ENCODE data around the gene PREX1. TPM values are rescaled to one million over a fixed set of nuclear protein-coding genes. Genes with fewer than 3 reads are reported as not detected.

The PREX1 gene
- total RNA-seq, 1 experiment from 2014 or later: 9.5 TPM

- no TSS peak for BruUV-seq (replicated peaks)
- ChIA-PET POLR2A (no interaction called here), CTCF (interaction anchor here (1.9 kb wide), 1 partner anchor 21 kb away, joined by 10 read pairs; no protein-coding TSS in a partner anchor)
- Histone ChIP-seq H3K36me3 (ENCODE audit: control insufficient read depth, insufficient read depth, low read length) (no peaks in the 10 kb centered on the region), H3K4me3 (ENCODE audit: low read depth, low read length) (no peak overlapping the region), H3K4me1 (no peaks in the 10 kb centered on the region), H3K9me3 (no peaks in the 10 kb centered on the region), H3K27me3 (replicated peaks; ENCODE audit: control insufficient read depth, insufficient read depth, low read length) (no peaks in the 10 kb centered on the region; the same call in 1 of the 2 replicates)
- H3K27ac Mint-ChIP-seq (ENCODE audit: unreplicated experiment): no peak overlapping the region
- DNase-seq: no peak
- H3K4me3 Mint-ChIP-seq (ENCODE audit: unreplicated experiment): no peak overlapping the region
- no peaks in the 10 kb centered on the region for H3K9me3 Mint-ChIP-seq (ENCODE audit: unreplicated experiment)
- no peaks in the 10 kb centered on the region for H3K4me1 Mint-ChIP-seq (ENCODE audit: low read depth, unreplicated experiment)
- no peaks in the 10 kb centered on the region for H3K36me3 Mint-ChIP-seq (ENCODE audit: insufficient read depth, unreplicated experiment)
- TF ChIP-seq, protein P1, sequence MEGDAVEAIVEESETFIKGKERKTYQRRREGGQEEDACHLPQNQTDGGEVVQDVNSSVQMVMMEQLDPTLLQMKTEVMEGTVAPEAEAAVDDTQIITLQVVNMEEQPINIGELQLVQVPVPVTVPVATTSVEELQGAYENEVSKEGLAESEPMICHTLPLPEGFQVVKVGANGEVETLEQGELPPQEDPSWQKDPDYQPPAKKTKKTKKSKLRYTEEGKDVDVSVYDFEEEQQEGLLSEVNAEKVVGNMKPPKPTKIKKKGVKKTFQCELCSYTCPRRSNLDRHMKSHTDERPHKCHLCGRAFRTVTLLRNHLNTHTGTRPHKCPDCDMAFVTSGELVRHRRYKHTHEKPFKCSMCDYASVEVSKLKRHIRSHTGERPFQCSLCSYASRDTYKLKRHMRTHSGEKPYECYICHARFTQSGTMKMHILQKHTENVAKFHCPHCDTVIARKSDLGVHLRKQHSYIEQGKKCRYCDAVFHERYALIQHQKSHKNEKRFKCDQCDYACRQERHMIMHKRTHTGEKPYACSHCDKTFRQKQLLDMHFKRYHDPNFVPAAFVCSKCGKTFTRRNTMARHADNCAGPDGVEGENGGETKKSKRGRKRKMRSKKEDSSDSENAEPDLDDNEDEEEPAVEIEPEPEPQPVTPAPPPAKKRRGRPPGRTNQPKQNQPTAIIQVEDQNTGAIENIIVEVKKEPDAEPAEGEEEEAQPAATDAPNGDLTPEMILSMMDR (IDR thresholded peaks at IDR 0.05; ENCODE audit: insufficient read depth in 1 of 2, low read depth in 1 of 2, low read length in 1 of 2, severe bottlenecking in 1 of 2, unreplicated experiment in 1 of 2): no peak
- intact Hi-C loops (cut with micrococcal nuclease; ENCODE audit: unreplicated experiment): no loop called here
- peaks cover 11% of the 10 kb centered on the region for H3K27me3 Mint-ChIP-seq (ENCODE audit: insufficient read depth, unreplicated experiment)
These were observed 191.5 kb downstream of the PREX1 start for GRCh38 chr20:48636301-48636700.

DNA sequence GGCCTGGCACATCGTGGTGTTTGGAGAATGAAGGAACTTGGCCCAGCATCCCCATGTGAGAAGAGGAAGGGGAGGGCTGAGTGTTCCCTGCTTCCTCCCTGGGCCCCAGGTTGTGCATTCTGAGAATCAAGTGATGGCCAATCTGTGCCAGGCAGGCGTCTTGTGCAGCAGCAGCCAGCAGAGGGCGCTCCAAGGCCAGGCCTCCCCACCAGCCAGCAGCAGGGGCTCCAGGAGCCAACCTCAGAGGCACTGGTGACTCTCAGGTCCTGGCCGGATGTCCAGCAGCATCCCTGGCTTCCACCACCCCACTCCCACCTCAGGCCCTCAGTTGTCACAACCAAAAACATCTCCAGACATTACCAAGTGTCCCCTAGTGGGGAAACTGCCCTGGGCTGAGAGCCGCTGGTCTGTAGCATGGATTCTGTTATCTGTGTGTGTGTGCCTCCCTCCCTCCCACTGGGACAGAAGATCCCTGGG lies 192.0 kb downstream of the PREX1 start:
- Histone ChIP-seq H3K4me1 (no peaks in the 10 kb centered on the region), H3K27me3 (replicated peaks; ENCODE audit: control insufficient read depth, insufficient read depth, low read length) (no peaks in the 10 kb centered on the region; the same call in 1 of the 2 replicates), H3K4me3 (ENCODE audit: low read depth, low read length) (no peak overlapping the region), H3K9me3 (no peaks in the 10 kb centered on the region), H3K36me3 (ENCODE audit: control insufficient read depth, insufficient read depth, low read length) (no peaks in the 10 kb centered on the region)
- no peak overlapping the region for H3K27ac Mint-ChIP-seq (ENCODE audit: unreplicated experiment)
- no peak overlapping the region for H3K4me3 Mint-ChIP-seq (ENCODE audit: unreplicated experiment)
- CTCF ChIA-PET: interaction anchor here (1.9 kb wide), 1 partner anchor 22 kb away, joined by 10 read pairs; no protein-coding TSS in a partner anchor
- no peaks in the 10 kb centered on the region for H3K4me1 Mint-ChIP-seq (ENCODE audit: low read depth, unreplicated experiment)
- POLR2A ChIA-PET: no interaction called here
- TF ChIP-seq, protein P1 (IDR thresholded peaks at IDR 0.05; ENCODE audit: insufficient read depth in 1 of 2, low read depth in 1 of 2, low read length in 1 of 2, severe bottlenecking in 1 of 2, unreplicated experiment in 1 of 2): peak; percentile 94 to 99
- BruUV-seq (replicated peaks): no TSS peak
- intact Hi-C loops (cut with micrococcal nuclease; ENCODE audit: unreplicated experiment): loop anchor here (1.0 kb wide), 1 partner anchor 269 kb away; no protein-coding TSS in a partner anchor
- H3K27me3 Mint-ChIP-seq (ENCODE audit: insufficient read depth, unreplicated experiment): peaks cover 11% of the 10 kb centered on the region
- no peaks in the 10 kb centered on the region for H3K36me3 Mint-ChIP-seq (ENCODE audit: insufficient read depth, unreplicated experiment)
- DNase-seq: peak; percentile 77 to 84
- H3K9me3 Mint-ChIP-seq (ENCODE audit: unreplicated experiment): no peaks in the 10 kb centered on the region

DNA sequence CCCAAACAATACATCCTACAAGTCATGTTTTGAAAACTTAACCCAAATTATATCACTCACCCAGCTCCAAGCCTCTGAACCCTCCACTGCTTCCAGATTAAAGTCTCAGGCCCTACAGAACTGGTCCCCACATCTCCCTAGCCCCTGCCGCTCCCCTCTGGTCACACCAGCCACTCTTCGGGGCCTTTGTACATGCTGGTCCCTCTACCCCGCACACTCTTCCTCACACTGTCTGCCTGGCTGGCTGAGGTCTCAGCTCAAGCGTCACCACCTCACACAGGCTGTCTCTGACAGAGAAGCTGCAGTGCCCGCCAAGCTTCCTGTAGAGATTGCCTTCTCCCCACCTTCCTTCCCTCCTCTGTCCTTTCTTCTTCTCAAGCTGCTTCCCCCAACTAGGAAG lies 192.4 kb downstream of the PREX1 start:
- no TSS peak for BruUV-seq (replicated peaks)
- ChIA-PET POLR2A (no interaction called here), CTCF (interaction anchor here (0.5 to 1.9 kb wide), 2 partner anchors 22 to 270 kb away, joined by 3 to 10 read pairs; no protein-coding TSS in a partner anchor)
- H3K36me3 ChIP-seq (ENCODE audit: control insufficient read depth, insufficient read depth, low read length): no peaks in the 10 kb centered on the region
- no peaks in the 10 kb centered on the region for H3K36me3 Mint-ChIP-seq (ENCODE audit: insufficient read depth, unreplicated experiment)
- H3K9me3 ChIP-seq: no peaks in the 10 kb centered on the region
- H3K27me3 ChIP-seq (replicated peaks; ENCODE audit: control insufficient read depth, insufficient read depth, low read length): no peaks in the 10 kb centered on the region; the same call in 1 of the 2 replicates
- no peak overlapping the region for H3K27ac Mint-ChIP-seq (ENCODE audit: unreplicated experiment)
- no peaks in the 10 kb centered on the region for H3K4me1 Mint-ChIP-seq (ENCODE audit: low read depth, unreplicated experiment)
- TF ChIP-seq, protein P1 (IDR thresholded peaks at IDR 0.05; ENCODE audit: insufficient read depth in 1 of 2, low read depth in 1 of 2, low read length in 1 of 2, severe bottlenecking in 1 of 2, unreplicated experiment in 1 of 2): no peak
- peaks cover 11% of the 10 kb centered on the region for H3K27me3 Mint-ChIP-seq (ENCODE audit: insufficient read depth, unreplicated experiment)
- no peak overlapping the region for H3K4me3 Mint-ChIP-seq (ENCODE audit: unreplicated experiment)
- DNase-seq: no peak
- H3K4me1 ChIP-seq: no peaks in the 10 kb centered on the region
- H3K9me3 Mint-ChIP-seq (ENCODE audit: unreplicated experiment): no peaks in the 10 kb centered on the region
- no peak overlapping the region for H3K4me3 ChIP-seq (ENCODE audit: low read depth, low read length)
- intact Hi-C loops (cut with micrococcal nuclease; ENCODE audit: unreplicated experiment): loop anchor here (1.0 kb wide), 1 partner anchor 270 kb away; no protein-coding TSS in a partner anchor

Measured in Caco-2 (cell line).